PFSK-1 (cell line): Measurements from ENCODE around the gene HCN4.

Experiments used
- FOXP2 ChIP-seq: optimal IDR thresholded peaks from 2 replicates; pipeline ENCODE3; 2011; ENCODE audit warnings: borderline replicate concordance, control low read depth, inconsistent platforms; ENCODE audit not compliant: insufficient read depth; ENCODE audit errors: extremely low read length, extremely low read depth
- POLR2AphosphoS5 ChIP-seq: IDR thresholded peaks from 2 replicates; pipeline ENCODE4 v1.6.1; 2012; ENCODE audit warnings: low read depth, mild to moderate bottlenecking, control low read depth, low read length, moderate library complexity
- REST ChIP-seq, 2 experiments: IDR thresholded peaks; 2 replicates each; pipeline versions ENCODE4 v1.6.1 to v1.8.0; 2011 to 2012; ENCODE audit warnings: low read depth in 2 of 2, low read length in 2 of 2, control low read depth in 1 of 2, inconsistent platforms in 1 of 2, mild to moderate bottlenecking in 1 of 2, moderate library complexity in 1 of 2; ENCODE audit not compliant: insufficient read depth in 1 of 2
- SIN3A ChIP-seq: IDR thresholded peaks from 2 replicates; pipeline ENCODE4 v1.6.1; 2012; ENCODE audit warnings: mild to moderate bottlenecking, low read length, moderate library complexity, borderline replicate concordance; ENCODE audit not compliant: insufficient read depth
- TAF1 ChIP-seq: IDR thresholded peaks from 2 replicates; pipeline ENCODE4 v1.6.1; 2012; ENCODE audit warnings: low read length, control low read depth, borderline replicate concordance; ENCODE audit not compliant: insufficient read depth

The HCN4 gene

GRCh38 chr15:73374604-73375003, 5.8 kb upstream of the HCN4 start:
- TF ChIP-seq SIN3A: no peak
- TF ChIP-seq TAF1: no peak
- no peak for TF ChIP-seq FOXP2
- no peak for TF ChIP-seq REST (IDR thresholded peaks at IDR 0.05; ENCODE audit: insufficient read depth in 1 of 2, low read depth in 2 of 2, low read length in 2 of 2)
- TF ChIP-seq POLR2AphosphoS5: no peak

GRCh38 chr15:73373221-73373620, 4.5 kb upstream of the HCN4 start:
- TF ChIP-seq SIN3A (no peak), TAF1 (no peak), POLR2AphosphoS5 (no peak), REST (IDR thresholded peaks at IDR 0.05; ENCODE audit: insufficient read depth in 1 of 2, low read depth in 2 of 2, low read length in 2 of 2) (no peak), FOXP2 (no peak)

GRCh38 chr15:73371812-73372211, 3.1 kb upstream of the HCN4 start:
- no peak for TF ChIP-seq SIN3A
- TF ChIP-seq TAF1: no peak
- TF ChIP-seq POLR2AphosphoS5: no peak
- no peak for TF ChIP-seq REST (IDR thresholded peaks at IDR 0.05; ENCODE audit: insufficient read depth in 1 of 2, low read depth in 2 of 2, low read length in 2 of 2)
- no peak for TF ChIP-seq FOXP2

GRCh38 chr15:73370151-73370550, 1.4 kb upstream of the HCN4 start:
- TF ChIP-seq REST (IDR thresholded peaks at IDR 0.05; ENCODE audit: insufficient read depth in 1 of 2, low read depth in 2 of 2, low read length in 2 of 2): no peak
- TF ChIP-seq POLR2AphosphoS5: no peak
- no peak for TF ChIP-seq SIN3A
- no peak for TF ChIP-seq TAF1
- no peak for TF ChIP-seq FOXP2

GRCh38 chr15:73369154-73369694, 466 bp upstream of the HCN4 start:
- TF ChIP-seq SIN3A (no peak), TAF1 (no peak), REST (IDR thresholded peaks at IDR 0.05; ENCODE audit: insufficient read depth in 1 of 2, low read depth in 2 of 2, low read length in 2 of 2) (no peak), POLR2AphosphoS5 (no peak), FOXP2 (no peak)
